Right lobe of liver (tissue), 4 donors: ENCODE measurements around the gene VAV3.

Source experiments
- POLR2A ChIP-seq: fragments of 450-650 bp; IDR thresholded peaks from one replicate; pipeline ENCODE4 v1.6.1; 2017; ENCODE audit warnings: antibody characterized with exemption, mild to moderate bottlenecking
- TF ChIP-seq, protein P1 (sequence below), 4 donors: fragments of 200-600 bp in 3 of 4; fragments of 450-650 bp in 1 of 4; IDR thresholded peaks; one replicate each; pipeline versions ENCODE4 v1.5.1 to v1.8.0; 2016 to 2022; ENCODE audit warnings: antibody characterized with exemption in 4 of 4, mild to moderate bottlenecking in 2 of 4
- donor health status: DM: no; HTN: no; CAD: no.
- donor health status: DM: no; HTN: no; CAD: no.
- donor health status: DM: no; HTN: yes; CAD: no.

DNA sequence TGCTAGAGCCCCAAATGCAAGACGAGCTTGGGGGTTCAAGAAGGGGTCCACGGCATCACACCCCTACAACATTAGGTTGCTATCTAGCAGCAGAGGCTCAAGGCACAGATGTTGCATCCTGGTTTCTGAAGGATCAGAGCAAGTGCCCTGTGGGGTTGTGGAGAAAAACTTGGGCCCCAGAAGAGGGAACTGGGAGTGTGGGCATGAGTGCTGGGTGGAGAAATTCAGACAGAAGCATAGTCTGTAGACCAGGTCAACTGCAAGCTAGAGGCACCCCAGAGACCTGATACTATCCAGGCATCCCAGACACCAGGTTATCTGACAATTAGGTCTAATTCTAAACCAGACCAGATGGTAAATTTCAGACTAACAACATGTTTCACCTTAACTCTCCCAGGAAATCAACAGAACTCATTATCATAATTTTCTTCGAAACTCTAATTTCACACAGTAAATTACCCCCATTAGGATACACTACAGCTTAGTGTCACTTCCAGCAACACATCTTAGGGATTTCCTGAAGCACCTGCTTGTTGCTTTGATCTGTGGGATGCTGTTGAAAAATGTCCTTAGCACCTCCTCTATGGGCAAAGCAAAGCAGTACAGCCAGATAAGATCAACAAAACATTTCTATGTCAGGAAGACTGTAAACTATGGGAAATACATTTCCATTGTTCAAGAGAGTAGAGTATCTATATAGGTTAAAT lies 179.3 kb downstream of the VAV3 start:
- TF ChIP-seq POLR2A = no peak
- TF ChIP-seq, protein P1, sequence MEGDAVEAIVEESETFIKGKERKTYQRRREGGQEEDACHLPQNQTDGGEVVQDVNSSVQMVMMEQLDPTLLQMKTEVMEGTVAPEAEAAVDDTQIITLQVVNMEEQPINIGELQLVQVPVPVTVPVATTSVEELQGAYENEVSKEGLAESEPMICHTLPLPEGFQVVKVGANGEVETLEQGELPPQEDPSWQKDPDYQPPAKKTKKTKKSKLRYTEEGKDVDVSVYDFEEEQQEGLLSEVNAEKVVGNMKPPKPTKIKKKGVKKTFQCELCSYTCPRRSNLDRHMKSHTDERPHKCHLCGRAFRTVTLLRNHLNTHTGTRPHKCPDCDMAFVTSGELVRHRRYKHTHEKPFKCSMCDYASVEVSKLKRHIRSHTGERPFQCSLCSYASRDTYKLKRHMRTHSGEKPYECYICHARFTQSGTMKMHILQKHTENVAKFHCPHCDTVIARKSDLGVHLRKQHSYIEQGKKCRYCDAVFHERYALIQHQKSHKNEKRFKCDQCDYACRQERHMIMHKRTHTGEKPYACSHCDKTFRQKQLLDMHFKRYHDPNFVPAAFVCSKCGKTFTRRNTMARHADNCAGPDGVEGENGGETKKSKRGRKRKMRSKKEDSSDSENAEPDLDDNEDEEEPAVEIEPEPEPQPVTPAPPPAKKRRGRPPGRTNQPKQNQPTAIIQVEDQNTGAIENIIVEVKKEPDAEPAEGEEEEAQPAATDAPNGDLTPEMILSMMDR (IDR thresholded peaks at IDR 0.05) = no peak
